Left hindlimb (tissue), 1 donor: ENCODE data around the gene MRFAP1.
"Not testable (repeated sequence)": the region's sequence is repeated elsewhere in the genome, so short reads cannot be mapped to it uniquely, and the experiment has no call there.

Experiments
- DNase-seq: peaks from one replicate; pipeline ENCODE4 v3.0.0-alpha.2; 2018

Gene MRFAP1

GRCh38 chr4:6612961-6613675, 27.4 kb upstream of the MRFAP1 start:
- no peak for DNase-seq

DNA sequence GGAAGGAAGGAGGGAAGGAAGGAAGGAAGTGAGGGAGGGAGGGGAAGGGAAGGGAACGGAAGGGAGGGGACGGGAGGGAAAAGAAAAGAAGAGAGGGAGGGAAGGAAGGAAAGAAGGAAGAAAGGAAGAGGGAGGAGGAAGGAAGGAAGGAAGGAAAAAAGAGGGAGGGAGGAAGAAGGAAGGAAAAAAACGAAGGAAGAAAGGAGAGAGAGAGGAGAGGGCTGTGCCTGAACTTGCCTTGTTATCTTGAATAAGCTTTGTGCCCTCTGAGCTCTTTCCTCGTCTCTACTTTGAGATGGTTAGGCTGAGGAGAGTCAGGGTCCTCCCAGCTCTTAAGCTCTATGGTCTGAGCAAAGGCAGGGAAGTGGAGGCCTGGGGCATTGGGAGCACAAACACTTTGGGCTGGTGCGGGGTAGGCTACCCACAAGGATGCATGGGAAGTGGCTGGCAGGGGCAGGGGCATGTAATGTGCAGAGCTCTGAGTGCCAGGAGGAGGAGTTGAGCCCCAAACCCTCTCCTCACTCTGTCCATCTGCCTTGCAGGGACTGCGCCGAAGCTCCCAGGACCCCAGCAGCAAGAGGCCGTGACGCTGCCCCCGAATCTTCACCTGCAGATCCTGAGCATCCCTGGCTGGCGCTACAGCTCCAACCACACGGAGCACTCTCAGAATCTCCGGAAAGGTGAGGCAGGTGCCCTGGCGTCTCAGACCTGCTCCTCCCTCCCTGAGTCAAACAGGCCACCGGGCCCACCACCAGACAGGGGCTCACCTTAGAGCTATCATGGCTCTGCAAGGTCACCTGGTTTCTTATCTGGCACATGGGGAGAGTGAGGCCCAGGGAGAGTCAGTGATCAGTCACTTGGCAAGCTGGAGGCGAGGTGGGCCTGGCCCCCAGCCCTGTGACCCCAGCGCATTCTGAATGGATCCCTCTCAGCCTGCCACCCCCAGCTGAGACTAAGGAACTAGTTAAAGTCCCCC, 26.5 kb upstream of the MRFAP1 start:
- DNase-seq = no peak

DNA sequence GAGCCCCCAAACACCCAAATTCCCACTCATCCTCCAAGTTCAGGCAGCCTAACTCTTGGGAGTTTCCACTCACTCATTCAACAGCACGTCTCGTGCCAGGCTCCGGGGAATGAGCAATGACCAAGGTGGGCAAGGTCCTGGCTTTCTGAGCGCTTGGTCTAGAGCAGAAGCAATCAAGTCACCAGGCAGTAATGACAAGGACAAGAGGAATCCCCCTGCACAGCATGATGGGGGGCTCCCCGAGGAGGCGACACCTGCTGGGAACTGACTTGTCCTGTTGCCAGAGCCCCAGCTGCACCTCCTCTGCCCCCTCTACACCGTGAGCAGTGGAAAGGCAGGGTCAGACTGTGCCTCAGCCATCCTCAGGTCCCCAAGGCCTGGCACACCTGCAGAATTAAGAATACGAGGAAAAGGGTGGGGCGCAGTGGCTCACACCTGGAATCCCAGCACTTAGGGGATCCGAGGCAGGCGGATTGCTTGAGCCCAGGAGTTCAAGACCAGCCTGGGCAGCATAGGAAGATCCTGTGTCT, 25.7 kb upstream of the MRFAP1 start:
- no peak for DNase-seq

GRCh38 chr4:6616087-6616995, 24.1 kb upstream of the MRFAP1 start:
- no peak for DNase-seq

- DNase-seq = no peak
Observed at GRCh38 chr4:6617246-6617645, 23.2 kb upstream of the MRFAP1 start.

DNA sequence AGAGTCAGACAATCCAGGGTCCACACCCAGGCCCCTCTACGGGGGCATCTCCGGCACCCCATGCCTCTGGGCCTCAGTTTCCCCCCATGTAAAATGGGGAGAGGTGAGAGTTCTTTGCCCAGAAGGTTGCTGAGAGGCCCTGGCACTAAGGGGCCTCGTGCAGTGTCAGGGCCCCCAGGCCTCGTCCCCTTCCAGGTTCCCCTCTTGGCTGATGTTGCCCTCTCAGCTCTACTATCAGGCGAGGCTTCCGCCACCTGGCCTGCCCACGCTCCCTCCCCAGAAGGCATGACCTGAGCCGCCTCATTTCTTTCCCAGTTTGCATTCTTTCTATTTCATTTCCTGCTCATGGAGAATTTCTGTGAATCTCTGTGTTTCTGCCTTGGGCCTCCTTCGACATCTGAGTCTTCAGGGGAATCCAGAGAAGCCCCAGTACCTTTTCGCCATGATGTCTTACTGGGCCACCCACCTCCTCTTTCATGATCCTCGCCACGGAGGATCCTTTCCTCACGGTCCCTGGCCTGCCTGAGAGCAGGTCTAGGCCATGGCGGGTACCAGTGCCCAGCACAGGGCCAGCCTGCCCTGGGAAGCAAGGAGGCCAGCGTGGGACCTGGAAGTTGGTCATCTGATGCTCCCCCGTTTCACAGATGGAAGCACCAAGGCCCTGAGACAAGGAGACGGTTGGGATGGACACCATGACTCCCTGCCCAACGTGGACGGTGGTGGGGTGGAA, 21.9 kb upstream of the MRFAP1 start:
- no peak for DNase-seq

DNA sequence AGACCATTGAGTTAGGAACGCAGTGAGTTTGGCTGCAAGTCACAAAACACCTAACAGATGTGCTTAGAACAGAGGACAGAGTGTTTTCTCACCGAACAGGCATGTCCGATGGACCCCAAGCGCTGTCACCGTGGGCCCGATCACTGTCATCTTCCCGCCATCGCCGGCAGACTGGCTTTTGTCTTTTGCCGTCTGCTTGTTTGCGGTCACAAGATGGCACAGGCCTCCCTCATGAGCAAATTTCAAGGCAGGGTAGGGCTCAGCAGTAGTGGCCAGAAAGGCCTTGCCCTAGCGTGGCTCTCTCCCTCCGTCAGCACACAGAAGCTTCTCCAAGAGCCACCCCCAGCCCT, 21.4 kb upstream of the MRFAP1 start:
- no peak for DNase-seq

DNA sequence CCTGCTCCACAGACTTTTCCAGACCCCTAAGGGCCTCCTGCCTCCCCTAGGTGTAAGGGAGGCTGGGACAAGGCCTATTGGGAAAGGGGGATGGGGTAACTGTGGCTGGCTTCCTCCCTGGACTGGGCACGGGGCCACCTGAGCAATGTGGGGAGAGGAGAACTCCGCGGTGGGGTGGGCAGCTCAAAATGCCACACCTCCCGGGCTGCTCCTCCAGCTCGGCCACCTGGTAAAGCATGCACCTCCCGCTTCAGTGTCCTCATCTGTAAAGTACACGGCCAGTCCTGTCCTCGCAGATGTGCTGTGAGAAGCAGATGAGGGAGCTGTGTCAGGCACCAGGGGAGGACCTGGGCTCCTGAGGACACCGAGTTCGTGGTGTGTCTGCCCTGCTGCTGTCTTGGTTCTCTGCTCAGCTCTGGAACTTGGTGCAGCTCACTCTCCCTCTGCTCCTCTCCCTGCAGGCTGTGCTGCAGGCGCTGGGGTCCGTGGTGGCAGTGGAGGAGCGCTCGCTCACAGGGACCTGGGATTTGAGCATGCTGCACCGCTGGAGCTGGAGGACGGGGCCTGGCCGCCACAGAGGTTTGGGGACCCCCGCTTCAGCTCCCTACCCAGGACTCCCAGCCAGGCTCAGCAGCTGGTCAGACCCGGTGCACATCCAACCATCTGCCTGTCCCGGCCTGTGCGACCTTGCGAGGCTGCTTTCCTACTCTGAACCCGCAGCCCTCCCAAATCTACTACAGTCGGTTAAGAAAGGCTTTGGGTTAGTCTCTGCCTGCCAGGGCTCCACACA, 20.8 kb upstream of the MRFAP1 start:
- no peak for DNase-seq

DNA sequence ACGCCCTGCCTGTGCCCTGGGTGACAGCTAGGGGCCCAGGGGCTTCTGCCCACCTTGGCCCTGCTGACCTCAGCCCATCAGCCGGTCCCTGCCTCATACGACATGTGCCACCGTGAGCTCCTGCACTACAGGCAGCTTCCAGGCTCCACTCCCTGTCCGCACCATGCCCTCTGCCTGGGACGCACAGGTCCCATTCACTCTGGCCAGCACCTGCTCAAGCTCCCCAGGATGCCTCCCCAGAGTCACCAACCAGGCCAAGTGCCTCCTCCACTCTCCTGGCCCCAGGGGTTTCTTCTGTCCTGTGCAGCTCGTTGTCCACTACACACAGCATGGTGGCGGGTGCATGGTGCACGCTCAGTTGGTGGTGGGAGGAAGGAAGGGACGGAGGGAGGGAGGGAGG, 20.2 kb upstream of the MRFAP1 start:
- DNase-seq = no peak

GRCh38 chr4:6620891-6621555, 19.5 kb upstream of the MRFAP1 start:
- DNase-seq = no peak

- no peak for DNase-seq
Observed at GRCh38 chr4:6621556-6621927, 18.9 kb upstream of the MRFAP1 start.

DNA sequence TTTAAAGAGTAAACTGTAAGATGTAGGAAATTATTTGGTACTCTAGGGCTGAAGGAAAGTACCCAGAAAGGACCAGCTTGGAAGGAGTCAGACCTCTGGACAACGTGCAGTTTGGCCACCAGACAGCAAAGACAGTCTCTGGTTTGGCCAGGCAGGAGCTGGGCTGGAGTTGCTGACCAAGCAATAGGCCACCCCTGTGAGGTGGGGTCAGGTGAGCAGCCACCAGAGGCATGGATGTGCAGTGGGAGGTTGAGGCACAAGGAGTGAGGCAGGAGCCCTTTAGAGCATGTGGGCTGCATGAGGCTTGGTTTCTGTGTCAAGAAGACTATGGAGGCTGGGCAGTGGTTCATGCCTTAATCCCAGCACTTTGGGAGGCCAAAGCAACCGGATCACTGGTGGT, 17.7 kb upstream of the MRFAP1 start:
- DNase-seq = no peak

DNA sequence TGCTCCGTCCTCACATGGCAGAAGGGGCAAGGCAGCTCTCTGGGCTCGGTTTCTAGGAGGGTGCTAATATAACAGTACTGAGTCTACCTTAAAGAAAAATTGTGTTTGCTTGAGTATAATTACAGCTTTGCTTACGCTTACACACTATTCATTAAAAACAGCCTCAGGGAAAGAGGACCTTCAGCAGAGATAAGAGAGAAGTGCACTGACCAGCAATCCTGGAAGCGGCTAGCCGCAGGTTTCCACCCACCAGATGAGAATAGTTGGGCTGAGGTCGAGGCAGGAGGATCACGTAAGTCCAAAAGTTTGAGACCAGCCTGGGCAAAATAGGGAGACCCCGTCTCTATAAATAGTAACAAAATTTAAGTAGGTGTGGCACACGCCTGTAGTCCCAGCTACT, 15.2 kb upstream of the MRFAP1 start:
- DNase-seq = no peak

DNA sequence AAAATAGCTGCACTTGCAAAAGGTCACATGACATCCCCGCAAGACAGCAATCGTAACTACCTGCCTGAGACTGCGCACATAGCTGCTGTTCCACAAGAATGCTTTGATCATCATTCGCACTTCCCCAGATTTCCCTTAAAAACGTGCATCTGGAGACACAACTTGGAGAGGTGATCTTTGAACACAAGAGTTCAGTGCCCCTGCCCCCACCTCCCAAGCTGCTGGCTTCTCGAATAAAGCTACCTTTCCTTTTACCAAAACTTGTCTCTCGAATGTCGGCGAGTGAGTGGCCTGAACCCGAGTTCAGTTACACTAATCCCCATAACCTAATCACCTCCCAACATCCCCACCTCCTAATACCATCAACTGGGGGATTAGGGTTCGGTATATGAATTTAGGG, 14.4 kb upstream of the MRFAP1 start:
- DNase-seq = no peak

GRCh38 chr4:6627832-6628231, 12.7 kb upstream of the MRFAP1 start:
- no peak for DNase-seq

GRCh38 chr4:6628484-6628883, 12.0 kb upstream of the MRFAP1 start:
- not testable (repeated sequence) for DNase-seq

GRCh38 chr4:6632125-6632524, 8.4 kb upstream of the MRFAP1 start:
- no peak for DNase-seq

- DNase-seq = no peak
Observed at GRCh38 chr4:6633091-6633906, 7.2 kb upstream of the MRFAP1 start.

GRCh38 chr4:6634746-6635145, 5.7 kb upstream of the MRFAP1 start:
- DNase-seq = no peak

DNA sequence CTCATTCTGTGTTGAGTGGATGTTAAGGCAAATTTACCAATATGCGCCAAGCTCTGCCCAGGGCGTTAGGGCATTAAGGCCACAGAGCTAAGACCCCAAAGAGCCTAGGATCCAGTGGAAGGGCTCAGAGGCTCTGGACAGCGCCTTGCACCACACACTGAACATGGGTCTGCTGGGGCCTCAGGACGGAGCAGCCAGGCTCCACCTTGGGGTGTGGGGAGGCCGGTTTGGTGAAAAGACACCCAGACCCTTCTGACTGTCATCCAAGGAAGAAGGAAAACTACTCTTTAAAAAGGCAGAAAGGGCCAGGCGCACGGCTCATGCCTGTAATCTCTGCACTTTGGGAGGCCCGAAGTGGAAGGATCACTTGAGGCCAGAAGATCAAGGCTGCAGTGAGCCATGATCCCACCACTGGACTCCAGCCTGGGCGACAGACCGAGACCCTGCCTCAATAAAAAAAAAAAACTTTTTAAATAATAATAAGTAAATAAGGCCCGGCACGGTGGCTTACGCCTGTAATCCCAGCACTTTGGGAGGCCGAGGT, 1.3 kb upstream of the MRFAP1 start:
- DNase-seq = no peak
